Thymus (tissue), 11 donors: ENCODE results near the gene OR5K2. TPM values are rescaled to one million over a fixed set of nuclear protein-coding genes. Genes with fewer than 3 reads are reported as not detected.

ENCODE experiments used
- DNase-seq, 9 donors: peaks; one replicate each; pipeline ENCODE4 v3.0.0-alpha.2; 2013; ENCODE audit warnings: low spot score in 9 of 9, low read depth in 6 of 9, missing footprints in 1 of 9
- H3K27ac ChIP-seq, 2 donors: one replicate each; pipeline ENCODE4 v1.5.1; 2013; ENCODE audit warnings: control low read depth in 1 of 2, low read depth in 1 of 2, low read length in 1 of 2, mild to moderate bottlenecking in 1 of 2, moderate library complexity in 1 of 2
- H3K27me3 ChIP-seq, 2 donors: one replicate each; pipeline ENCODE4 v1.5.1; 2013; ENCODE audit warnings: low read length in 1 of 2; ENCODE audit not compliant: control insufficient read depth in 2 of 2, insufficient read depth in 1 of 2
- H3K36me3 ChIP-seq, 2 donors: one replicate each; pipeline ENCODE4 v1.5.1; 2013; ENCODE audit warnings: low read length in 1 of 2, mild to moderate bottlenecking in 1 of 2, moderate library complexity in 1 of 2; ENCODE audit not compliant: control insufficient read depth in 2 of 2, insufficient read depth in 2 of 2
- H3K4me1 ChIP-seq, 2 donors: one replicate each; pipeline ENCODE4 v1.5.1; 2013; ENCODE audit warnings: low read length in 2 of 2; ENCODE audit not compliant: control insufficient read depth in 2 of 2, insufficient read depth in 2 of 2
- H3K4me3 ChIP-seq, 2 donors: one replicate each; pipeline ENCODE4 v1.5.1; 2013; ENCODE audit warnings: low read length in 2 of 2, control low read depth in 1 of 2, mild to moderate bottlenecking in 1 of 2
- H3K9me3 ChIP-seq, 2 donors: one replicate each; pipeline ENCODE4 v1.5.1; 2013; ENCODE audit warnings: low read length in 1 of 2, mild to moderate bottlenecking in 1 of 2; ENCODE audit not compliant: control insufficient read depth in 2 of 2, insufficient read depth in 1 of 2
- WGBS: extraction: QIAGEN DNeasy Blood & Tissue Kit; methylation state at CpG from one replicate; pipeline ENCODE4 v1.1.7; 2013; 5-methylcytosine and 5-hydroxymethylcytosine counted together
- polyA plus RNA-seq: library from polyadenylated mRNA; stranded (reverse); fragments of 200-250 nt; gene quantifications from one replicate; pipeline ENCODE4 v1.2.3, GENCODE V29; 2013
- total RNA-seq: library from RNA; stranded (reverse); fragments of 120-200 nt; gene quantifications from one replicate; pipeline ENCODE4 v1.2.4, GENCODE V29; 2013
- donor health status: healthy.

OR5K2 gene
- total and polyA plus RNA-seq, 2 donors, result not detected

GRCh38 chr3:98514948-98515347 is 17.5 kb downstream of the OR5K2 start:
- no peaks in the 10 kb centered on the region for H3K9me3 ChIP-seq
- no peak overlapping the region for H3K27ac ChIP-seq
- no peak for DNase-seq
- WGBS, result 100% methylated on average over 1 of the region's 1 CpG
- no peak overlapping the region for H3K4me3 ChIP-seq
- no peaks in the 10 kb centered on the region for H3K4me1 ChIP-seq
- no peaks in the 10 kb centered on the region for H3K27me3 ChIP-seq
- peaks cover 17 to 34% of the 10 kb centered on the region in 2 donors for H3K36me3 ChIP-seq

DNA sequence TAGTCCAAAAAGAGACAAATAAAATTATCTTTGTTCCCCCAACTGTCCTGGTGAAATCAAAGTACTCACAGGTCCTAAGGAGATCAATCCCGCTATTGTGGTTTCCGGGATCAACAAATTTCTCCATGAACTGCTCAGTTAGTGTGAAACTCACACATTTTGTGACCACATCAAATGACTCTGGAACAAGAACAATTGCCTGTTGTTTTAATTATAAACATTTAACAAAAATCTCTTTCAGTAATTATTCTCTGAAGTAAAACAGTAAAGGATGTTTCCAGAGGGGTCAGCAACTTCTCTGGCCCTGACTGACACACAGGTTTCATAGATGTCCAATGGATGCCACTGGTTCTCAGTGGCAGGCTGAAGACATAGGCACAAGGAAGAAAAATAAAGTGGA is 21.3 kb downstream of the OR5K2 start:
- no peak for DNase-seq
- Histone ChIP-seq H3K4me1 (peaks cover 3 to 11% of the 10 kb centered on the region in 2 donors), H3K9me3 (no peaks in the 10 kb centered on the region), H3K36me3 (peaks cover 17 to 39% of the 10 kb centered on the region in 2 donors), H3K27me3 (no peaks in the 10 kb centered on the region), H3K4me3 (no peak overlapping the region), H3K27ac (no peak overlapping the region)
- 100% methylated on average over 2 of the region's 2 CpGs for WGBS

GRCh38 chr3:98519351-98519750 is 21.9 kb downstream of the OR5K2 start:
- no peak overlapping the region for H3K27ac ChIP-seq
- no peak for DNase-seq
- peaks cover 17 to 39% of the 10 kb centered on the region in 2 donors for H3K36me3 ChIP-seq
- no peaks in the 10 kb centered on the region for H3K9me3 ChIP-seq
- peaks cover 3 to 11% of the 10 kb centered on the region in 2 donors for H3K4me1 ChIP-seq
- WGBS, result 95% methylated on average over 1 of the region's 1 CpG
- H3K4me3 ChIP-seq, result no peak overlapping the region
- H3K27me3 ChIP-seq, result no peaks in the 10 kb centered on the region

GRCh38 chr3:98521897-98522543 is 24.5 kb downstream of the OR5K2 start:
- under 1% methylated on average over 16 of the region's 16 CpGs for WGBS
- peaks cover 3 to 11% of the 10 kb centered on the region in 2 donors for H3K4me1 ChIP-seq
- DNase-seq, result peak in 8 of 9 donors; percentile 14 to 68 (median 31)
- H3K4me3 ChIP-seq, result peak overlapping the region; percentile 74 to 84
- no peaks in the 10 kb centered on the region for H3K9me3 ChIP-seq
- H3K36me3 ChIP-seq, result peaks cover 10 to 30% of the 10 kb centered on the region in 2 donors
- peak overlapping the region; percentile 78 to 84 for H3K27ac ChIP-seq
- H3K27me3 ChIP-seq, result no peaks in the 10 kb centered on the region

- H3K27ac ChIP-seq, result peak within 1 kb of the TSS; percentile 78 to 84
- H3K4me1 ChIP-seq, result peaks cover 3 to 11% of the 10 kb centered on the region in 2 donors
- under 1% methylated on average over 63 of the region's 63 CpGs for WGBS
- DNase-seq, result peak; percentile 89 to 97 (median 95)
- peaks cover 6 to 24% of the 10 kb centered on the region in 2 donors for H3K36me3 ChIP-seq
- H3K27me3 ChIP-seq, result no peaks in the 10 kb centered on the region
- no peaks in the 10 kb centered on the region for H3K9me3 ChIP-seq
- H3K4me3 ChIP-seq, result peak within 1 kb of the TSS; percentile 74 to 84
Observed at GRCh38 chr3:98522544-98523281, 25.2 kb downstream of the OR5K2 start, which contains the start of gene CLDND1. TSS of gene CLDND1 (minus strand) at chr3:98522902. CDS start at chr3:98521424, 1,478 bp downstream.

- no peak overlapping the region for H3K4me3 ChIP-seq
- H3K9me3 ChIP-seq, result no peaks in the 10 kb centered on the region
- no peak overlapping the region for H3K27ac ChIP-seq
- H3K36me3 ChIP-seq, result peaks cover 0 to 5% of the 10 kb centered on the region in 2 donors
- no peaks in the 10 kb centered on the region for H3K27me3 ChIP-seq
- H3K4me1 ChIP-seq, result peaks cover 3 to 11% of the 10 kb centered on the region in 2 donors
- DNase-seq, result no peak
- 48% methylated on average over 6 of the region's 6 CpGs for WGBS
Observed at GRCh38 chr3:98525494-98525893, 28.0 kb downstream of the OR5K2 start.

DNA sequence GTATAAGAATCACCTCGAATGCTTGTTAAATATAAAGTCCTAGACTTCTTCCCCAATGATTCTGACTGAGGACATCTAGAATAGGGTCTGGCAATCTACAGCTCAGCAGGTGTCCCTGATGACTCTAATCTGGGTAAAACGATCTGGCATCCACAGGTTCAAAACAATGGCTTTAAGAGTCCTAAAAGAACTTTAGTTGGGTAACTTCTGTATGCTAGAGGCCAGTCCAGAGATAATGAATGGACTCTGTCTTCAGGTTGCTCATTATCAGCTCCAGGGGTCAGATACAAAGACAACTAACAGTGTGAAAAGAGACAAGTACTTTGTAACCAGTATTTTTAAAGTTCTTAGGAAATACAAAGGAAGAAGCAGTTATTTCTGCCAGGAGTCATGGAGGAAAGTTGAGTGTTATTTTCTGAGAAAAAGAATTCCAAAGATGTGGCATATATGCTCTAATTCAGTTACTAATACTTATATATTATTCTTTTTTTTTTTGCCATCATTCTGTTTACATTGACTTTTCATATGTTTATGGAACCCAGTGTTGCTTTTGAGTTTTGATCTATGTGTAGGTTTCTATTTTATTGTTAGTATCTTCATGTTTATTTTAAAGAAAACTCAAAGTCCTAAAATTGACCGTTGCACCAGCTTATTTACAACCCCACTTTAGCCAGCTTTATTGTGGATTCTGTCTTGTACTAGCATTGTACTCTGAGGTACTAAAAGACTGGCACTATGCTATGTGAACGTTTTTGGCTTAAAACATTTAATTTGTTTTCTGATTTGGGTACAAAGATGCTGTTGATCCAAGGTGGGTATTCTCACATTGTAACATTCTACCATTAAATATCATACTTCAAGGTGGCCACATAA is 31.2 kb downstream of the OR5K2 start:
- Histone ChIP-seq H3K9me3 (no peaks in the 10 kb centered on the region), H3K4me1 (no peaks in the 10 kb centered on the region), H3K36me3 (no peaks in the 10 kb centered on the region), H3K27me3 (no peaks in the 10 kb centered on the region), H3K27ac (no peak overlapping the region), H3K4me3 (no peak overlapping the region)
- WGBS, result 90% methylated on average over 4 of the region's 4 CpGs
- no peak for DNase-seq

DNA sequence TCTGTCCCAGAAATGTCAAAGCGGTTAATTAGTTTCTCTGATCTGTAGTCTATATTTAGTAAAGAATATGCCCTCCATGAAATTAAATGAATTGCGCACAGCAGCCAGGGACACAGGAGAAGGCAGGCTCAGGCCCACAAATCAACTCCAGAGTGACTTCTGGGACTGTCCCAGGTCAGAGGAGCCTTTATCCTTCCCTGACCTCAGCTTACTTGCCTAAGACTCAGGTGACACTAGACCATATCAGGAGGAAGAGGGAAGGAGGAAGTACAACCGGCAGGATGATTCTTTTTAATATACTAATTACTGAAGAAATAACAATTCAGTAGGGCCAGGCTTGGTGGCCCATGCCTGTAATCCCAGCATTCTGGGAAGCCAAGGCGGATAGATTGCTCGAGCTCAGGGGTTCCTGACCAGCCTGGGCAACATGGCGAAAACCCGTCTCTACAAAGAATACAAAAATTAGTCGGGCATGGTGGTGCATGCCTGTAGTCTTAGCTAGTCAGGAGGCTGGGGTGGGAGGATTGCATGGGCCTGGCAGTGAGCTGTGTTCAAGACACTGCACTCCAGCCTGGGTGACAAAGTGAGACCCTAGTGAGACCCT is 32.5 kb downstream of the OR5K2 start:
- Histone ChIP-seq H3K9me3 (no peaks in the 10 kb centered on the region), H3K4me1 (no peaks in the 10 kb centered on the region), H3K27me3 (no peaks in the 10 kb centered on the region), H3K36me3 (no peaks in the 10 kb centered on the region), H3K27ac (no peak overlapping the region), H3K4me3 (no peak overlapping the region)
- WGBS, result 89% methylated on average over 8 of the region's 8 CpGs
- DNase-seq, result no peak
